Endothelial cell of umbilical vein (primary cell): ENCODE measurements around the gene CHST3. TPM values are rescaled to one million over a fixed set of nuclear protein-coding genes. Genes with fewer than 3 reads are reported as not detected.

Source experiments
- BruUV-seq: library from RNA; stranded (reverse); fragments of 400-500 nt; replicated peaks from 2 replicates; lab custom pipeline; 2021; lab: Mats Ljungman, UMichigan
- CTCF ChIA-PET: fragments of 300-600, 350-600 bp; sonication (Branson Sonifier 250); formaldehyde crosslinking; loops from one replicate; lab custom pipeline; 2021; ENCODE audit warnings: antibody characterized with exemption, inconsistent platforms; lab: Charles Lee
- POLR2A ChIA-PET: fragments of 300-600, 350-600 bp; sonication (Branson Sonifier 250); formaldehyde crosslinking; loops from one replicate; lab custom pipeline; 2021; ENCODE audit warnings: antibody characterized with exemption, inconsistent platforms; lab: Charles Lee
- DNase-seq: peaks from one replicate; pipeline ENCODE4 v3.0.0-alpha.2; 2011; ENCODE audit warnings: low read depth, low spot score
- FAIRE-seq: peaks from 2 replicates; lab custom pipeline; 2011; peaks lifted over from hg19 to GRCh38; lab: Jason Lieb, UNC
- H2AFZ ChIP-seq: 2 replicates; pipeline ENCODE4 v1.6.0; 2012; ENCODE audit warnings: low read depth, low read length, control low read depth, inconsistent platforms
- H3K27ac ChIP-seq: 2 replicates; pipeline ENCODE4 v1.5.1; 2011; ENCODE audit warnings: low read depth, mild to moderate bottlenecking, control low read depth, low read length, moderate library complexity; ENCODE audit not compliant: insufficient read depth
- H3K27me3 ChIP-seq, 2 experiments: 2 replicates each; pipeline versions ENCODE4 v1.6.0 to v1.6.1; 2011; ENCODE audit warnings: low read length in 2 of 2, mixed read lengths in 1 of 2; ENCODE audit not compliant: control insufficient read depth in 2 of 2, insufficient read depth in 2 of 2
- H3K36me3 ChIP-seq, 2 experiments: 2 replicates in 1 of 2; 3 replicates in 1 of 2; pipeline ENCODE4 v1.5.1; 2011; ENCODE audit warnings: low read length in 2 of 2, mild to moderate bottlenecking in 1 of 2, moderate library complexity in 1 of 2; ENCODE audit not compliant: control insufficient read depth in 2 of 2, insufficient read depth in 2 of 2; ENCODE audit errors: extremely low read depth in 1 of 2
- H3K4me1 ChIP-seq: 3 replicates; pipeline ENCODE4 v1.5.1; 2011; ENCODE audit warnings: mild to moderate bottlenecking, low read length; ENCODE audit not compliant: control insufficient read depth, insufficient read depth; ENCODE audit errors: extremely low read depth
- H3K4me2 ChIP-seq: 2 replicates; pipeline ENCODE4 v1.6.1; 2011; ENCODE audit warnings: low read length, control low read depth, mixed read lengths; ENCODE audit not compliant: insufficient read depth
- H3K4me3 ChIP-seq, 3 experiments: fragments of 200-600 bp in 1 of 3; sonication (generic), shearing (Covaris generic) in 1 of 3; replicated peaks in 1 of 3; 2 replicates each; pipeline ENCODE4 v1.5.1; 2011 to 2016; ENCODE audit warnings: control low read depth in 3 of 3, low read length in 3 of 3, mild to moderate bottlenecking in 2 of 3, inconsistent platforms in 1 of 3, low read depth in 1 of 3, moderate library complexity in 1 of 3; ENCODE audit not compliant: insufficient read depth in 1 of 3
- H3K79me2 ChIP-seq: 2 replicates; pipeline ENCODE4 v1.6.0; 2012; ENCODE audit warnings: low read length, inconsistent platforms; ENCODE audit not compliant: control insufficient read depth, insufficient read depth
- H3K9ac ChIP-seq: replicated peaks from 2 replicates; pipeline ENCODE3; 2011; ENCODE audit warnings: low read length, control low read depth; ENCODE audit not compliant: insufficient read depth; ENCODE audit errors: extremely low read depth
- H3K9me1 ChIP-seq: replicated peaks from 3 replicates; pipeline ENCODE4 v1.6.0; 2011; ENCODE audit warnings: mild to moderate bottlenecking, low read length; ENCODE audit not compliant: control insufficient read depth, insufficient read depth; ENCODE audit errors: extremely low read depth
- H3K9me3 ChIP-seq: replicated peaks from 2 replicates; pipeline ENCODE4 v1.5.1; 2012; ENCODE audit warnings: low read length, inconsistent platforms; ENCODE audit not compliant: control insufficient read depth, insufficient read depth
- H4K20me1 ChIP-seq: replicated peaks from 2 replicates; pipeline ENCODE3; 2011; ENCODE audit warnings: mild to moderate bottlenecking, low read length; ENCODE audit not compliant: control insufficient read depth, insufficient read depth; ENCODE audit errors: extremely low read depth
- EZH2 ChIP-seq: IDR thresholded peaks from 2 replicates; pipeline ENCODE4 v1.6.1; 2012; ENCODE audit warnings: borderline replicate concordance, low read depth, mild to moderate bottlenecking, moderate library complexity, low read length, inconsistent platforms; ENCODE audit not compliant: severe bottlenecking
- FOS ChIP-seq: IDR thresholded peaks from 2 replicates; pipeline ENCODE4 v1.6.1; 2011; ENCODE audit warnings: mild to moderate bottlenecking, low read length, moderate library complexity, borderline replicate concordance; ENCODE audit not compliant: insufficient read depth
- GATA2 ChIP-seq: IDR thresholded peaks from 2 replicates; pipeline ENCODE4 v1.7.0; 2011; ENCODE audit warnings: low read depth, mild to moderate bottlenecking, moderate library complexity, mixed read lengths, low read length; ENCODE audit not compliant: insufficient read length, insufficient read depth
- JUN ChIP-seq: IDR thresholded peaks from 2 replicates; pipeline ENCODE4 v1.6.1; 2011; ENCODE audit warnings: borderline replicate concordance, low read depth; ENCODE audit not compliant: insufficient read length, insufficient read depth
- MAX ChIP-seq: IDR thresholded peaks from 2 replicates; pipeline ENCODE4 v1.6.1; 2011; ENCODE audit not compliant: insufficient read depth, insufficient read length
- MYC ChIP-seq: IDR thresholded peaks from one replicate; pipeline ENCODE4 v1.6.1; 2011; ENCODE audit warnings: mild to moderate bottlenecking, low read depth, low read length
- POLR2A ChIP-seq: IDR thresholded peaks from 2 replicates; pipeline ENCODE4 v1.6.1; 2012; ENCODE audit warnings: low read depth, mild to moderate bottlenecking, control low read depth, low read length
- POLR2AphosphoS5 ChIP-seq: IDR thresholded peaks from 2 replicates; pipeline ENCODE4 v1.6.1; 2012; ENCODE audit warnings: low read depth, mild to moderate bottlenecking, control low read depth, low read length, moderate library complexity; ENCODE audit not compliant: insufficient read depth
- dilution Hi-C: fragments of 300-500 bp; cut with MboI; formaldehyde crosslinking; loops from one replicate; pipeline ENCODE4 v1.15.0; 2019; ENCODE audit warnings: low sequenced_read_pairs; ENCODE audit not compliant: extremely low pct_ligation_motif_present
- intact Hi-C: fragments of 100-400 bp; cut with micrococcal nuclease; formaldehyde crosslinking; loops from one replicate; pipeline ENCODE4 v1.10.0; 2022
- polyA plus RNA-seq, 4 experiments: library from polyadenylated mRNA; depleted of rRNA in 3 of 4; stranded (reverse) in 3 of 4; unstranded in 1 of 4; fragments of >200 nt; gene quantifications; 2 replicates each; pipeline versions ENCODE4 v1.2.1 to v1.2.3, GENCODE V29; 2011 to 2012; ENCODE audit warnings: missing spikeins in 1 of 4
- total RNA-seq: library from RNA; stranded (reverse); gene quantifications from 2 replicates; pipeline ENCODE4 v1.2.3, GENCODE V29; 2021
- TF ChIP-seq, protein P1 (sequence below), 2 donors: IDR thresholded peaks; 1 replicate in 1 of 2; 2 replicates in 1 of 2; pipeline ENCODE4 v1.5.1; 2011; ENCODE audit warnings: low read length in 2 of 2, mild to moderate bottlenecking in 2 of 2, moderate library complexity in 2 of 2, control low read depth in 1 of 2, inconsistent platforms in 1 of 2, low read depth in 1 of 2; ENCODE audit not compliant: insufficient read depth in 1 of 2; ENCODE audit errors: extremely low read depth in 1 of 2

CHST3 gene
- total and polyA plus RNA-seq, 2 donors (not counting 3 experiments of a cell fraction or from before 2014, with no cell fraction given) = 5.5 to 11.5 TPM

DNA sequence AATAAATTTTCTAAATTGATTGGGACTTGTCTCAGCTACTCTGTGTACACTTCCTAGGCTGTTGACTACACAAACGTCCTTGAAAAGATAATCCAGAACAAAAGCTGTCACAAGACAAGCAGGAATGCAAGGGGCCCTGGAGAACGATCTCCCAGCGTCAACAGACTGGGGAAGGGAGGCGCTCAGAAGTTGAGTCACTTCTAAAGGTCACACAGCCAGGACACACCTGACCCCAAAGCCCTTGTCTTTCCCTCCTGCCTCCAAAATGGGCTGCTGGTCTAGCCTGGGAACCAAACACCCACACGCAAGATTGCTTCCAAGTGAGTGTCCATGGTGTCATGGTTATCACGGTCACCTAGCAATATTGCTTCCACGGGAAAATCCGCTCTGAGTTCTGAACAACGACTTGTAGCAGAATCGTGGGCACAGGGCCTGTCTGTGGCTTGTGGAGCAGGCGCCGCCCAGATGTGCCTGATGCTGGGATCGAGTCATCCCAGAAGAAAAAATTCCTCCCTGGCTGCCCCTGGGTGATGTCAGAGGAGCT lies 74.3 kb downstream of the CHST3 start:
- ChIA-PET POLR2A (interaction anchor here (0.6 kb wide), 1 partner anchor 335 kb away, joined by 3 read pairs; no protein-coding TSS in a partner anchor), CTCF (interaction anchor here (1.3 to 4.0 kb wide), 4 partner anchors 10 to 142 kb away, joined by 3 to 36 read pairs (median 8); no protein-coding TSS in a partner anchor)
- Histone ChIP-seq H3K27me3 (no peaks in the 10 kb centered on the region), H3K9me1 (no peaks in the 10 kb centered on the region), H3K27ac (no peak overlapping the region), H3K9ac (no peak overlapping the region), H2AFZ (no peak overlapping the region), H3K79me2 (no peaks in the 10 kb centered on the region), H3K36me3 (no peaks in the 10 kb centered on the region), H3K9me3 (no peaks in the 10 kb centered on the region), H4K20me1 (no peaks in the 10 kb centered on the region), H3K4me2 (no peak overlapping the region), H3K4me1 (no peaks in the 10 kb centered on the region), H3K4me3 (no peak overlapping the region)
- DNase-seq = no peak
- no peak for FAIRE-seq
- dilution Hi-C loops = no loop called here
- intact Hi-C loops = no loop called here
- no TSS peak for BruUV-seq
- TF ChIP-seq, protein P1, sequence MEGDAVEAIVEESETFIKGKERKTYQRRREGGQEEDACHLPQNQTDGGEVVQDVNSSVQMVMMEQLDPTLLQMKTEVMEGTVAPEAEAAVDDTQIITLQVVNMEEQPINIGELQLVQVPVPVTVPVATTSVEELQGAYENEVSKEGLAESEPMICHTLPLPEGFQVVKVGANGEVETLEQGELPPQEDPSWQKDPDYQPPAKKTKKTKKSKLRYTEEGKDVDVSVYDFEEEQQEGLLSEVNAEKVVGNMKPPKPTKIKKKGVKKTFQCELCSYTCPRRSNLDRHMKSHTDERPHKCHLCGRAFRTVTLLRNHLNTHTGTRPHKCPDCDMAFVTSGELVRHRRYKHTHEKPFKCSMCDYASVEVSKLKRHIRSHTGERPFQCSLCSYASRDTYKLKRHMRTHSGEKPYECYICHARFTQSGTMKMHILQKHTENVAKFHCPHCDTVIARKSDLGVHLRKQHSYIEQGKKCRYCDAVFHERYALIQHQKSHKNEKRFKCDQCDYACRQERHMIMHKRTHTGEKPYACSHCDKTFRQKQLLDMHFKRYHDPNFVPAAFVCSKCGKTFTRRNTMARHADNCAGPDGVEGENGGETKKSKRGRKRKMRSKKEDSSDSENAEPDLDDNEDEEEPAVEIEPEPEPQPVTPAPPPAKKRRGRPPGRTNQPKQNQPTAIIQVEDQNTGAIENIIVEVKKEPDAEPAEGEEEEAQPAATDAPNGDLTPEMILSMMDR (IDR thresholded peaks at IDR 0.05; ENCODE audit: extremely low read depth in 1 of 2, insufficient read depth in 1 of 2, low read depth in 1 of 2, low read length in 2 of 2) = no peak
- TF ChIP-seq POLR2AphosphoS5 (no peak), EZH2 (no peak), GATA2 (no peak), MAX (no peak), FOS (no peak), POLR2A (no peak), JUN (no peak), MYC (no peak)
